ENCODE results near the gene CCR2. TPM values are rescaled to one million over a fixed set of nuclear protein-coding genes. Genes with fewer than 3 reads are reported as not detected.

The CCR2 gene
- total RNA-seq (8.1 TPM), polyA plus RNA-seq (ENCODE audit: insufficient read depth, low read depth, low replicate concordance) (0.62 TPM)
- long read RNA-seq, donor 1 = 0 reads
- long read RNA-seq, donor 2 = 0 reads
- long read RNA-seq, donor 3 = 0 reads
- long read RNA-seq, donor 4 = 0 reads
- long read RNA-seq, donor 5 = 0 reads
- long read RNA-seq, donor 6 = 0 reads
- long read RNA-seq, donor 7, partial matches to known transcripts = 0 of 1 reads
- long read RNA-seq, donor 7, other reads (novel, unspliced or antisense) = 1 of 1 reads
- long read RNA-seq, donor 8 = 0 reads
- long read RNA-seq, donor 9 = 0 reads
- long read RNA-seq, donor 10 = 0 reads

DNA sequence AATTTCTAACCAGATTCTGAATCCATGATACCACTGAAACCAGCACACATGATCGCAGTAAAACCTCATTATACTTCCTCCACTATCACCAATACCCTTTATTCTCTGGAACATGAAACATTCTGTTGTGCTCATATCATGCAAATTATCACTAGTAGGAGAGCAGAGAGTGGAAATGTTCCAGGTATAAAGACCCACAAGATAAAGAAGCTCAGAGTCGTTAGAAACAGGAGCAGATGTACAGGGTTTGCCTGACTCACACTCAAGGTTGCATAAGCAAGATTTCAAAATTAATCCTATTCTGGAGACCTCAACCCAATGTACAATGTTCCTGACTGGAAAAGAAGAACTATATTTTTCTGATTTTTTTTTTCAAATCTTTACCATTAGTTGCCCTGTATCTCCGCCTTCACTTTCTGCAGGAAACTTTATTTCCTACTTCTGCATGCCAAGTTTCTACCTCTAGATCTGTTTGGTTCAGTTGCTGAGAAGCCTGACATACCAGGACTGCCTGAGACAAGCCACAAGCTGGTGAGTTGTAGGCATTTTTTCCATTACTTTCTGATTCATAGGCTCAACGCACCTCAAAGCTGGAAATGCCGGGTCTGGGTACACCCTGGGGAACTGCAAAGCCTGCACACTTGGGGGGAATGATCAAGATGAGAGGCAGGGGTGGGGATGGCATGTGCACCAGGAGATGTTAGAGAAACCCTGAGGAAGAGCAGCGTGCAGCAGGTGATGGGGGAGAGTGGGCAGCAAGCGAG, at the start of gene CCR2:
Gene CCR2, plus strand, starts transcription at position 465 of the 764 bp plus-strand sequence. CDS start 3,417 bp downstream, outside the sequence.
- no peak within 1 kb of the TSS for H3K4me3 ChIP-seq (ENCODE audit: low read length in 3 of 3)
- no peaks in the 10 kb centered on the region for H3K4me1 ChIP-seq (ENCODE audit: control insufficient read depth in 2 of 3, insufficient read depth in 2 of 3, low read depth in 1 of 3, low read length in 3 of 3)
- DNase-seq = no peak
- intact Hi-C loops (cut with DNase I) = no loop called here
- FAIRE-seq = no peak
- H3K36me3 ChIP-seq (ENCODE audit: control insufficient read depth in 2 of 3, insufficient read depth in 3 of 3, low read length in 3 of 3) = no peaks in the 10 kb centered on the region
- H3K27ac ChIP-seq (ENCODE audit: low read depth in 2 of 2, low read length in 2 of 2) = no peak within 1 kb of the TSS
- H3K27me3 ChIP-seq (ENCODE audit: control insufficient read depth, insufficient read depth, low read length) = no peaks in the 10 kb centered on the region
- TF ChIP-seq, protein P1, sequence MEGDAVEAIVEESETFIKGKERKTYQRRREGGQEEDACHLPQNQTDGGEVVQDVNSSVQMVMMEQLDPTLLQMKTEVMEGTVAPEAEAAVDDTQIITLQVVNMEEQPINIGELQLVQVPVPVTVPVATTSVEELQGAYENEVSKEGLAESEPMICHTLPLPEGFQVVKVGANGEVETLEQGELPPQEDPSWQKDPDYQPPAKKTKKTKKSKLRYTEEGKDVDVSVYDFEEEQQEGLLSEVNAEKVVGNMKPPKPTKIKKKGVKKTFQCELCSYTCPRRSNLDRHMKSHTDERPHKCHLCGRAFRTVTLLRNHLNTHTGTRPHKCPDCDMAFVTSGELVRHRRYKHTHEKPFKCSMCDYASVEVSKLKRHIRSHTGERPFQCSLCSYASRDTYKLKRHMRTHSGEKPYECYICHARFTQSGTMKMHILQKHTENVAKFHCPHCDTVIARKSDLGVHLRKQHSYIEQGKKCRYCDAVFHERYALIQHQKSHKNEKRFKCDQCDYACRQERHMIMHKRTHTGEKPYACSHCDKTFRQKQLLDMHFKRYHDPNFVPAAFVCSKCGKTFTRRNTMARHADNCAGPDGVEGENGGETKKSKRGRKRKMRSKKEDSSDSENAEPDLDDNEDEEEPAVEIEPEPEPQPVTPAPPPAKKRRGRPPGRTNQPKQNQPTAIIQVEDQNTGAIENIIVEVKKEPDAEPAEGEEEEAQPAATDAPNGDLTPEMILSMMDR (IDR thresholded peaks at IDR 0.05; ENCODE audit: borderline replicate concordance, extremely low read depth, insufficient read depth) = no peak
- no peak within 1 kb of the TSS for H3K9ac ChIP-seq (ENCODE audit: low read length in 3 of 3)
- H3K9me3 ChIP-seq (ENCODE audit: control insufficient read depth in 2 of 3, insufficient read depth in 1 of 3, low read length in 3 of 3) = no peaks in the 10 kb centered on the region

DNA sequence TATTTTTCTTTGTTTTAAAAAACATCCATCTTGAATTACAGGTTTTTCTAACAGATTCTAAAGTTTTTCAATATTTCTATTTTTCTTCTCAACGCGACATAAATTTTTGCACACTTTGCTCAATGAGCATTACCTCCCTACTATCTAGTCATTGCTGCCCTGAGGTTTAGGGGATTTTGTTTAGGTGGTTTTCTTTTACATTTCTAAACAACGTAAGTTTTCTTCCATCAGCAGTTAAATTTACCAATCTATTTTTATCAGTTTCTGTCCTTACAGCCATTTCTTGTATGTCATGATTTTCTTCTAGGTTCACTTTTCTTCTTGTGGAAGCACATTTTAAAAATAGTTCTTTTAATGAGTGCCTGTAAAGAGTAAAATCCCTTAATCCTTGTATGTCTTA, 49.2 kb upstream of the CCR2 start:
- Histone ChIP-seq H3K27me3 (ENCODE audit: control insufficient read depth, insufficient read depth, low read length) (no peaks in the 10 kb centered on the region), H3K9ac (ENCODE audit: low read length in 3 of 3) (no peak overlapping the region), H3K9me3 (ENCODE audit: control insufficient read depth in 2 of 3, insufficient read depth in 1 of 3, low read length in 3 of 3) (no peaks in the 10 kb centered on the region), H3K27ac (ENCODE audit: low read depth in 2 of 2, low read length in 2 of 2) (no peak overlapping the region), H3K4me3 (ENCODE audit: low read length in 3 of 3) (no peak overlapping the region), H3K36me3 (ENCODE audit: control insufficient read depth in 2 of 3, insufficient read depth in 3 of 3, low read length in 3 of 3) (no peaks in the 10 kb centered on the region), H3K4me1 (ENCODE audit: control insufficient read depth in 2 of 3, insufficient read depth in 2 of 3, low read depth in 1 of 3, low read length in 3 of 3) (no peaks in the 10 kb centered on the region)
- intact Hi-C loops (cut with DNase I) = no loop called here
- DNase-seq = no peak
- FAIRE-seq = no peak
- TF ChIP-seq, protein P1 (IDR thresholded peaks at IDR 0.05; ENCODE audit: borderline replicate concordance, extremely low read depth, insufficient read depth) = no peak

DNA sequence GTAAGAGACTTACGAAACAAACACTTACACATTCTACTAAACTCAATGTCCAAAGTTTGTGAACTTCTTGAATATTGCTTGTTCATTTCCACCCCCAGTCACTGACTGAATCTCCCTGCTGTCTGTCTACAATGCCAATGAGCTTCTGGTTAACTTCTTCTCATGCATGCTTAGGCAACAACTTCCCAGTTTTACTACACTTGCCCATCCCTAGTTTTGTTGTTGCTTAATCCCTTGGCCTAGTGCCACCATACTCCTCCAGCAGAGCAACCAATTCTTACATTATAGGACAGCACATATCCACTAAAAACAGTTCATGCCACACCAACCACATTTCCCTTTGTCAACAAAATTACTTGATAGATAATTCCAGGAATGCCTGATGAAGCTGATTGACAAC, 40.9 kb upstream of the CCR2 start:
- intact Hi-C loops (cut with DNase I) = no loop called here
- no peaks in the 10 kb centered on the region for H3K36me3 ChIP-seq (ENCODE audit: control insufficient read depth in 2 of 3, insufficient read depth in 3 of 3, low read length in 3 of 3)
- DNase-seq (no peak), FAIRE-seq (no peak)
- no peak overlapping the region for H3K9ac ChIP-seq (ENCODE audit: low read length in 3 of 3)
- H3K27me3 ChIP-seq (ENCODE audit: control insufficient read depth, insufficient read depth, low read length) = no peaks in the 10 kb centered on the region
- no peak overlapping the region for H3K4me3 ChIP-seq (ENCODE audit: low read length in 3 of 3)
- H3K4me1 ChIP-seq (ENCODE audit: control insufficient read depth in 2 of 3, insufficient read depth in 2 of 3, low read depth in 1 of 3, low read length in 3 of 3) = no peaks in the 10 kb centered on the region
- H3K9me3 ChIP-seq (ENCODE audit: control insufficient read depth in 2 of 3, insufficient read depth in 1 of 3, low read length in 3 of 3) = no peaks in the 10 kb centered on the region
- no peak overlapping the region for H3K27ac ChIP-seq (ENCODE audit: low read depth in 2 of 2, low read length in 2 of 2)
- TF ChIP-seq, protein P1 (IDR thresholded peaks at IDR 0.05; ENCODE audit: borderline replicate concordance, extremely low read depth, insufficient read depth) = no peak
